PFSK-1 (cell line): ENCODE data around the gene GRK5.

Experiments used
- FOXP2 ChIP-seq: optimal IDR thresholded peaks from 2 replicates; pipeline ENCODE3; 2011; ENCODE audit warnings: borderline replicate concordance, control low read depth, inconsistent platforms; ENCODE audit not compliant: insufficient read depth; ENCODE audit errors: extremely low read length, extremely low read depth
- POLR2AphosphoS5 ChIP-seq: IDR thresholded peaks from 2 replicates; pipeline ENCODE4 v1.6.1; 2012; ENCODE audit warnings: low read depth, mild to moderate bottlenecking, control low read depth, low read length, moderate library complexity
- REST ChIP-seq, 2 experiments: IDR thresholded peaks; 2 replicates each; pipeline versions ENCODE4 v1.6.1 to v1.8.0; 2011 to 2012; ENCODE audit warnings: low read depth in 2 of 2, low read length in 2 of 2, control low read depth in 1 of 2, inconsistent platforms in 1 of 2, mild to moderate bottlenecking in 1 of 2, moderate library complexity in 1 of 2; ENCODE audit not compliant: insufficient read depth in 1 of 2
- SIN3A ChIP-seq: IDR thresholded peaks from 2 replicates; pipeline ENCODE4 v1.6.1; 2012; ENCODE audit warnings: mild to moderate bottlenecking, low read length, moderate library complexity, borderline replicate concordance; ENCODE audit not compliant: insufficient read depth
- TAF1 ChIP-seq: IDR thresholded peaks from 2 replicates; pipeline ENCODE4 v1.6.1; 2012; ENCODE audit warnings: low read length, control low read depth, borderline replicate concordance; ENCODE audit not compliant: insufficient read depth

GRK5 gene

GRCh38 chr10:119251315-119251708 is 43.9 kb downstream of the GRK5 start:
- TF ChIP-seq SIN3A, result 0 out of 2 replicates have a peak, but pooled peaks have one; percentile 25
- no peak for TF ChIP-seq FOXP2

GRCh38 chr10:119252051-119252465 is 44.7 kb downstream of the GRK5 start:
- TF ChIP-seq FOXP2, result peak; percentile 16
- TF ChIP-seq REST (IDR thresholded peaks at IDR 0.05; ENCODE audit: insufficient read depth in 1 of 2, low read depth in 2 of 2, low read length in 2 of 2), result no peak

GRCh38 chr10:119252470-119253151 is 45.2 kb downstream of the GRK5 start:
- TF ChIP-seq REST (IDR thresholded peaks at IDR 0.05; ENCODE audit: insufficient read depth in 1 of 2, low read depth in 2 of 2, low read length in 2 of 2), result no peak
- no peak for TF ChIP-seq FOXP2
- no peak for TF ChIP-seq SIN3A
- no peak for TF ChIP-seq POLR2AphosphoS5
- TF ChIP-seq TAF1, result no peak

GRCh38 chr10:119253433-119254174 is 46.2 kb downstream of the GRK5 start:
- no peak for TF ChIP-seq POLR2AphosphoS5
- TF ChIP-seq FOXP2, result no peak
- TF ChIP-seq REST (IDR thresholded peaks at IDR 0.05; ENCODE audit: insufficient read depth in 1 of 2, low read depth in 2 of 2, low read length in 2 of 2), result no peak
- TF ChIP-seq SIN3A, result no peak
- TF ChIP-seq TAF1, result no peak

- TF ChIP-seq POLR2AphosphoS5 (no peak), TAF1 (no peak), FOXP2 (no peak), REST (IDR thresholded peaks at IDR 0.05; ENCODE audit: insufficient read depth in 1 of 2, low read depth in 2 of 2, low read length in 2 of 2) (no peak), SIN3A (no peak)
These were observed 47.0 kb downstream of the GRK5 start for GRCh38 chr10:119254335-119254734.
